Fibroblast of villous mesenchyme (primary cell): ENCODE results near the gene VSIG4. TPM values are rescaled to one million over a fixed set of nuclear protein-coding genes. Genes with fewer than 3 reads are reported as not detected.

ENCODE experiments used
- DNase-seq: peaks from one replicate; pipeline ENCODE4 v3.0.0-alpha.2; 2010; ENCODE audit warnings: low read depth
- H3K4me3 ChIP-seq: 2 replicates; pipeline ENCODE4 v1.5.1; 2011; ENCODE audit warnings: low read depth, mild to moderate bottlenecking, low read length
- CTCF ChIP-seq: IDR thresholded peaks from 2 replicates; pipeline ENCODE4 v1.5.1; 2012; ENCODE audit warnings: low read depth, mild to moderate bottlenecking, low read length; ENCODE audit not compliant: insufficient read depth
- total RNA-seq: library from RNA; depleted of rRNA; stranded (reverse); fragments of >200 nt; gene quantifications from 2 replicates; pipeline ENCODE4 v1.2.3, GENCODE V29; 2012

VSIG4 gene
- total RNA-seq, 1 donor = not detected

DNA sequence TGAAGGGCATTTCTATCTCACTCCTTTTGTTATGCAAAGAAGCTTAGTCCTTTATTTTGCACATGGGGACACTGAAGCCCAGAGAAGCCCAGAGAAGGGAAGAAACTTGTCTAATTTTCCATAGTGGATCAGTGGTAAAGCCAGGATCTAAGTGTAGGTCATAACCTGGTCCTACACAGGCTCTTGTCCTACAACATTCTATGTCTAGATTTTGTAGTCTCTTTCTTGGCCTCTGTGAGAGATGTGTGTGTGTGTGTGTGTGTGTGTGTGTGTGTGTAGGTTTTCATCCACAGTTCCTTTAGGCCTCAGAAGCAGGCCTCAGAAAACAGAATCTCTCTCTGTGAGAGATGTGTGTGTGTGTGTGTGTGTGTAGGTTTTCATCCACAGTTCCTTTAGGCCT lies 38.3 kb downstream of the VSIG4 start:
- no peak overlapping the region for H3K4me3 ChIP-seq
- TF ChIP-seq CTCF = no peak
- DNase-seq = no peak

DNA sequence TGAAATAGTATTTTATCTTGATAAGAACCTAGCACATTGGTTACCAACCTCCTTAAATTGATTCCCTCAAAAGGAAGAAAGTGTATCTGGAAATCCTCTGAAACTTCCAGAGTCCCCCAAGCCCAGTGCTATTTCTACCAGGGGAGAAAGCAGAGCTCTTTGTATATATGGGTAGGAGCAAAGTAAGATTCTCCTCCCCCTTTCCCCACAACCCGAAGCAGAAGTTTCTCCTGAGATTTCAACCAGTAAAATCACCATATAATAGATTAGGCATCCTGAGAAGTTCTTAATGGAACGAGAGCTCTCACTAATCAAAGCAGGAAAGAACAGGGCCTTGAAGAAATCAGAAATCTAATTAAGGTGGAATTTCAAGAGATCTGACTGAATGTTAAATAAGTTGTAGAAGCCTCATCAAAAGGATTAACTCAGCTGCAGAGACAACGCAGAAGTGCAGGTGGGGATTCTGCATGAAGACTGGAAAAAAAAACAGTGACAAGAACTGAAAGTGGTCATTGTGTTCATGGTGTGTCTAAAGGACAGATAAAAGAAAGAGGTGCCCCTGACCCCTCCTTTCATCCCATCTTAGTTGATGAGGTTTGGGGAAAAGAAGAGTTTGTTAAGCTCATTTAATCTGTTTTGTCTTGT lies 39.1 kb downstream of the VSIG4 start:
- no peak overlapping the region for H3K4me3 ChIP-seq
- TF ChIP-seq CTCF = no peak
- DNase-seq = no peak

GRCh38 chrX:66000178-66000577 lies 39.7 kb downstream of the VSIG4 start:
- DNase-seq = no peak
- H3K4me3 ChIP-seq = no peak overlapping the region
- no peak for TF ChIP-seq CTCF

- no peak for TF ChIP-seq CTCF
- no peak overlapping the region for H3K4me3 ChIP-seq
- no peak for DNase-seq
Observed at GRCh38 chrX:65999563-66000148, 40.2 kb downstream of the VSIG4 start.

DNA sequence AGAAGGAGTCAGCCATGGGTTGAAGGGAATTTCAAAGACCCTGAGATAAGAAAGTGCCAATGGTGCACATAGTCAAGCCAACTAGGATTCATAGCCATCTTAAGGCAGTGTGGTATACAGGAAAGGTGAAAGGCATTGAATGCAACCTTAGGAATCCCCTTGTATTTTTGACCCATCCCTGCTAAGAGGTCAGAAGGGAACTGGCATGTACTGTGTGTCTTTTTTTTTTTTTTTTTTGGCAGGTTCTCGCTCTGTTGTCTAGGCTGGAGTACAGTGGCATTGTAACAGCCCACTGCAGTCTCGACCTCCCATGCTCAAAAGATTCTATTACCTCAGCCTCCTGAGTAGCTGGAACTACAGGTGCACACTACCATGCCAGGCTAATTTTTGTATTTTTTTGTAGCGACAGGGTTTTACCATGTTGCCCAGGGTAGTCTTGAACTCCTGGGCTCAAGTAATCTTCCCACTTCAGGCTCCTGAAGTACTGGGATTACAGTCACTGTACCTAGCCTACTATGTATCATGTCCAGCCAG lies 40.8 kb downstream of the VSIG4 start:
- no peak for DNase-seq
- no peak overlapping the region for H3K4me3 ChIP-seq
- TF ChIP-seq CTCF = no peak

DNA sequence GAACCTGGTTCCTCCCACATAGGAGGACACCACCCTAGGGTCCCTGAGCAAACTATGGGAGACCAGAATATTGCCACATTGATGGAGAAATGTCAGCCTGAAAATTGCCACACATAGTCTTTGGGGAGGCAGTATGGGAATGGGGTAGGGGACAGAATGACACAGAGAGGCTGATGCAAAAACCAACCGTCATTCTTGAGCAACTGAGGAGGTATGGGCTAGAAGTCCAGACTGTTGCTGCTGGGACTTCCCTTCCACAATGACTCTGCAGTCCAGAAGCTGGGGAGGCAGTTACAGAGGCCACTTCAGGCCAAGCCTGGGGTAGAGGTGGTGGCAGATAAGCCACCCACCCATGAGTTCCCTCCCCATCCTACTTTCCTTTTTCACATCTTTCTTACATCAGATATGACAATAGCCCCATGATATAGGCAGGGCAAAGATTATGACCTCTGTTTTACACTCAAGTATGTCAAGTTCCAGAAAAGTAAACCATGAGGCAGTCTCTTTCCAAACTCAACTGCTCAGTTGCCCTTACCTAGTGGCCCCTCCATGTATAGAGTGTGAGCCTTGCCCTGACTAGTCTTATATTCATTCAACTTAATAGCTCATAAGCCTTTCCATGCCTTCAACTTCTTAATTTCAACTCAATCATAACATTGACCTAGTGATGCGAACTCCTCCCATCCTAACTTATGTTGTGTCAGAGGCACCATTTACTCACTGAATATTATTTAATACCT lies 41.7 kb downstream of the VSIG4 start:
- TF ChIP-seq CTCF = no peak
- no peak for DNase-seq
- no peak overlapping the region for H3K4me3 ChIP-seq
